ENCODE results near the gene ANKS3.

Gene ANKS3

DNA sequence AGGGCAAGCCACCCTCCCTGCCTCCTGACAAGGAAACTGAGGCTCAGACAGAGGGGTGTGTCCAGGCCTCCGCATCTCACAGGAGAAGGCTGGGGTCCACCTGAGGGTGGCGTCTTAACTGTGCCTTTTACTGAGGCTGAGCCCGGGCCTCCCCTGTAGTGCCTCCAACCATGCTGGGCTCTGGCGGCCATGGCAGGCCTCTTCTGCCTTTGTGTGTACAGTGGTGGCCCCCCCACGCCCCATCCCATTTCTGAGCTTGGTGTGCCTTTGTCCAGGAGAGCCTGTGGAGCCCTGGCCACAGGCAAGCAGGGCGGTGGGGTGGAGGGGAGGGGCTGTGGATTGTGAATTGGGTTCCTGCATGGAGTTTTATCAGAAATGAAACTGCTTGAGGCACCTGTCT lies 78.3 kb downstream of the ANKS3 start:
- TF ChIP-seq, protein P1, sequence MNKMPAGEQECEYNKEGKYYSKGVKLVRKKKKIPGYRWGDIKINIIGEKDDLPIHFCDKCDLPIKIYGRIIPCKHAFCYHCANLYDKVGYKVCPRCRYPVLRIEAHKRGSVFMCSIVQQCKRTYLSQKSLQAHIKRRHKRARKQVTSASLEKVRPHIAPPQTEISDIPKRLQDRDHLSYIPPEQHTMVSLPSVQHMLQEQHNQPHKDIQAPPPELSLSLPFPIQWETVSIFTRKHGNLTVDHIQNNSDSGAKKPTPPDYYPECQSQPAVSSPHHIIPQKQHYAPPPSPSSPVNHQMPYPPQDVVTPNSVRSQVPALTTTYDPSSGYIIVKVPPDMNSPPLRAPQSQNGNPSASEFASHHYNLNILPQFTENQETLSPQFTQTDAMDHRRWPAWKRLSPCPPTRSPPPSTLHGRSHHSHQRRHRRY (tag by site-specific recombination; IDR thresholded peaks at IDR 0.05) = no peak
- TF ChIP-seq, protein P2, sequence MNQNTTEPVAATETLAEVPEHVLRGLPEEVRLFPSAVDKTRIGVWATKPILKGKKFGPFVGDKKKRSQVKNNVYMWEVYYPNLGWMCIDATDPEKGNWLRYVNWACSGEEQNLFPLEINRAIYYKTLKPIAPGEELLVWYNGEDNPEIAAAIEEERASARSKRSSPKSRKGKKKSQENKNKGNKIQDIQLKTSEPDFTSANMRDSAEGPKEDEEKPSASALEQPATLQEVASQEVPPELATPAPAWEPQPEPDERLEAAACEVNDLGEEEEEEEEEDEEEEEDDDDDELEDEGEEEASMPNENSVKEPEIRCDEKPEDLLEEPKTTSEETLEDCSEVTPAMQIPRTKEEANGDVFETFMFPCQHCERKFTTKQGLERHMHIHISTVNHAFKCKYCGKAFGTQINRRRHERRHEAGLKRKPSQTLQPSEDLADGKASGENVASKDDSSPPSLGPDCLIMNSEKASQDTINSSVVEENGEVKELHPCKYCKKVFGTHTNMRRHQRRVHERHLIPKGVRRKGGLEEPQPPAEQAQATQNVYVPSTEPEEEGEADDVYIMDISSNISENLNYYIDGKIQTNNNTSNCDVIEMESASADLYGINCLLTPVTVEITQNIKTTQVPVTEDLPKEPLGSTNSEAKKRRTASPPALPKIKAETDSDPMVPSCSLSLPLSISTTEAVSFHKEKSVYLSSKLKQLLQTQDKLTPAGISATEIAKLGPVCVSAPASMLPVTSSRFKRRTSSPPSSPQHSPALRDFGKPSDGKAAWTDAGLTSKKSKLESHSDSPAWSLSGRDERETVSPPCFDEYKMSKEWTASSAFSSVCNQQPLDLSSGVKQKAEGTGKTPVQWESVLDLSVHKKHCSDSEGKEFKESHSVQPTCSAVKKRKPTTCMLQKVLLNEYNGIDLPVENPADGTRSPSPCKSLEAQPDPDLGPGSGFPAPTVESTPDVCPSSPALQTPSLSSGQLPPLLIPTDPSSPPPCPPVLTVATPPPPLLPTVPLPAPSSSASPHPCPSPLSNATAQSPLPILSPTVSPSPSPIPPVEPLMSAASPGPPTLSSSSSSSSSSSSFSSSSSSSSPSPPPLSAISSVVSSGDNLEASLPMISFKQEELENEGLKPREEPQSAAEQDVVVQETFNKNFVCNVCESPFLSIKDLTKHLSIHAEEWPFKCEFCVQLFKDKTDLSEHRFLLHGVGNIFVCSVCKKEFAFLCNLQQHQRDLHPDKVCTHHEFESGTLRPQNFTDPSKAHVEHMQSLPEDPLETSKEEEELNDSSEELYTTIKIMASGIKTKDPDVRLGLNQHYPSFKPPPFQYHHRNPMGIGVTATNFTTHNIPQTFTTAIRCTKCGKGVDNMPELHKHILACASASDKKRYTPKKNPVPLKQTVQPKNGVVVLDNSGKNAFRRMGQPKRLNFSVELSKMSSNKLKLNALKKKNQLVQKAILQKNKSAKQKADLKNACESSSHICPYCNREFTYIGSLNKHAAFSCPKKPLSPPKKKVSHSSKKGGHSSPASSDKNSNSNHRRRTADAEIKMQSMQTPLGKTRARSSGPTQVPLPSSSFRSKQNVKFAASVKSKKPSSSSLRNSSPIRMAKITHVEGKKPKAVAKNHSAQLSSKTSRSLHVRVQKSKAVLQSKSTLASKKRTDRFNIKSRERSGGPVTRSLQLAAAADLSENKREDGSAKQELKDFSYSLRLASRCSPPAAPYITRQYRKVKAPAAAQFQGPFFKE (tag by site-specific recombination; IDR thresholded peaks at IDR 0.05; ENCODE audit: borderline replicate concordance) = no peak
- TF ChIP-seq, protein P3, sequence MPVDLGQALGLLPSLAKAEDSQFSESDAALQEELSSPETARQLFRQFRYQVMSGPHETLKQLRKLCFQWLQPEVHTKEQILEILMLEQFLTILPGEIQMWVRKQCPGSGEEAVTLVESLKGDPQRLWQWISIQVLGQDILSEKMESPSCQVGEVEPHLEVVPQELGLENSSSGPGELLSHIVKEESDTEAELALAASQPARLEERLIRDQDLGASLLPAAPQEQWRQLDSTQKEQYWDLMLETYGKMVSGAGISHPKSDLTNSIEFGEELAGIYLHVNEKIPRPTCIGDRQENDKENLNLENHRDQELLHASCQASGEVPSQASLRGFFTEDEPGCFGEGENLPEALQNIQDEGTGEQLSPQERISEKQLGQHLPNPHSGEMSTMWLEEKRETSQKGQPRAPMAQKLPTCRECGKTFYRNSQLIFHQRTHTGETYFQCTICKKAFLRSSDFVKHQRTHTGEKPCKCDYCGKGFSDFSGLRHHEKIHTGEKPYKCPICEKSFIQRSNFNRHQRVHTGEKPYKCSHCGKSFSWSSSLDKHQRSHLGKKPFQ (tag by site-specific recombination; IDR thresholded peaks at IDR 0.05) = no peak
- no peak for TF ChIP-seq ZNF792 (tag by site-specific recombination; IDR thresholded peaks at IDR 0.05)
- TF ChIP-seq ZNF48 (tag by site-specific recombination; IDR thresholded peaks at IDR 0.05) = no peak
- TF ChIP-seq, protein P4, sequence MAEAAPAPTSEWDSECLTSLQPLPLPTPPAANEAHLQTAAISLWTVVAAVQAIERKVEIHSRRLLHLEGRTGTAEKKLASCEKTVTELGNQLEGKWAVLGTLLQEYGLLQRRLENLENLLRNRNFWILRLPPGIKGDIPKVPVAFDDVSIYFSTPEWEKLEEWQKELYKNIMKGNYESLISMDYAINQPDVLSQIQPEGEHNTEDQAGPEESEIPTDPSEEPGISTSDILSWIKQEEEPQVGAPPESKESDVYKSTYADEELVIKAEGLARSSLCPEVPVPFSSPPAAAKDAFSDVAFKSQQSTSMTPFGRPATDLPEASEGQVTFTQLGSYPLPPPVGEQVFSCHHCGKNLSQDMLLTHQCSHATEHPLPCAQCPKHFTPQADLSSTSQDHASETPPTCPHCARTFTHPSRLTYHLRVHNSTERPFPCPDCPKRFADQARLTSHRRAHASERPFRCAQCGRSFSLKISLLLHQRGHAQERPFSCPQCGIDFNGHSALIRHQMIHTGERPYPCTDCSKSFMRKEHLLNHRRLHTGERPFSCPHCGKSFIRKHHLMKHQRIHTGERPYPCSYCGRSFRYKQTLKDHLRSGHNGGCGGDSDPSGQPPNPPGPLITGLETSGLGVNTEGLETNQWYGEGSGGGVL (tag by site-specific recombination; IDR thresholded peaks at IDR 0.05) = no peak
- TF ChIP-seq, protein P5, sequence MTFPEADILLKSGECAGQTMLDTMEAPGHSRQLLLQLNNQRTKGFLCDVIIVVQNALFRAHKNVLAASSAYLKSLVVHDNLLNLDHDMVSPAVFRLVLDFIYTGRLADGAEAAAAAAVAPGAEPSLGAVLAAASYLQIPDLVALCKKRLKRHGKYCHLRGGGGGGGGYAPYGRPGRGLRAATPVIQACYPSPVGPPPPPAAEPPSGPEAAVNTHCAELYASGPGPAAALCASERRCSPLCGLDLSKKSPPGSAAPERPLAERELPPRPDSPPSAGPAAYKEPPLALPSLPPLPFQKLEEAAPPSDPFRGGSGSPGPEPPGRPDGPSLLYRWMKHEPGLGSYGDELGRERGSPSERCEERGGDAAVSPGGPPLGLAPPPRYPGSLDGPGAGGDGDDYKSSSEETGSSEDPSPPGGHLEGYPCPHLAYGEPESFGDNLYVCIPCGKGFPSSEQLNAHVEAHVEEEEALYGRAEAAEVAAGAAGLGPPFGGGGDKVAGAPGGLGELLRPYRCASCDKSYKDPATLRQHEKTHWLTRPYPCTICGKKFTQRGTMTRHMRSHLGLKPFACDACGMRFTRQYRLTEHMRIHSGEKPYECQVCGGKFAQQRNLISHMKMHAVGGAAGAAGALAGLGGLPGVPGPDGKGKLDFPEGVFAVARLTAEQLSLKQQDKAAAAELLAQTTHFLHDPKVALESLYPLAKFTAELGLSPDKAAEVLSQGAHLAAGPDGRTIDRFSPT (tag by site-specific recombination; IDR thresholded peaks at IDR 0.05) = no peak
- no peak for TF ChIP-seq KLF9 (tag by site-specific recombination; IDR thresholded peaks at IDR 0.05; ENCODE audit: low read depth)
- no peak for TF ChIP-seq ZNF394 (tag by site-specific recombination; IDR thresholded peaks at IDR 0.05; ENCODE audit: borderline replicate concordance)
- no peak for TF ChIP-seq ZNF548 (tag by site-specific recombination; IDR thresholded peaks at IDR 0.05)
- ChIA-PET CTCF (no interaction called here), POLR2A (no interaction called here)
- Histone ChIP-seq H3K4me1 (ENCODE audit: control insufficient read depth, insufficient read depth, low read length) (no peaks in the 10 kb centered on the region), H3K4me3 (ENCODE audit: low read depth, low read length) (no peak overlapping the region), H3K27ac (ENCODE audit: extremely low read depth, low read depth, low read length) (no peak overlapping the region), H3K9me3 (ENCODE audit: control insufficient read depth, insufficient read depth, low read depth, low read length) (no peaks in the 10 kb centered on the region), H3K36me3 (ENCODE audit: control insufficient read depth in 2 of 2, insufficient read depth in 1 of 2, low read length in 2 of 2) (peaks cover 4 to 82% of the 10 kb centered on the region in 2 experiments; a peak in 2 of 3 replicates)

DNA sequence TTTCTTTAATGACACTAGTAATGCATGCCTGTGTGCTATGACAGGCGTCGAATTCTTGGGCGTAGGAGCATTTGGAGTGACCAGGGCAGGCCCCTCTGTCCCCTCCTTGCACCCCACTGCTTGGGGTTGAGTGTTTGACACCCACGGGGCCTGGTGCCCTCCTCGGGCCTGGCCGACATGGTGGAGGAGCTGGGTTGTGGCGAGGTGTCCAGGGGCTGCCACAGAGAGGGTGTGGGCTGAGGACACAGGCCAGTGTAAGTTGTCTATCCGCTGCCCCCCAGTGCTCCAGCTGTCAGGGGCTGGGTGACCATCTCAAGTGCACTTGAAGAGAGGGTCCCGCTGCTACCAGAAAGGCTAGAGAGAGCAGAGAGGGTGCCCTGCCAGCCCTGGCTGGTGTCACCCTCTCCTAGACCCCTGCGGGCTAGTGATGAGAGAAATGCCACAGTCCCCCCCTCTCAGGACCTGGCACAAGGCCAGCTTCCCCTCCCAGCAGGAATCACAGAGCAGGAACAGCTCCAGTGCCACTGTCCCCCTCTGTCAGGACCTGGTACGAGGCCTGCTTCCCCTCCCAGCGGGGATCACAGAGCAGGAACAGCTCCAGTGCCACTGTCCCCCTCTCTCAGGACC lies 79.0 kb downstream of the ANKS3 start:
- peaks cover 4 to 82% of the 10 kb centered on the region in 2 experiments; a peak in 2 of 3 replicates for H3K36me3 ChIP-seq (ENCODE audit: control insufficient read depth in 2 of 2, insufficient read depth in 1 of 2, low read length in 2 of 2)
- CTCF ChIA-PET = no interaction called here
- H3K9me3 ChIP-seq (ENCODE audit: control insufficient read depth, insufficient read depth, low read depth, low read length) = no peaks in the 10 kb centered on the region
- H3K27ac ChIP-seq (ENCODE audit: extremely low read depth, low read depth, low read length) = no peak overlapping the region
- H3K4me3 ChIP-seq (ENCODE audit: low read depth, low read length) = no peak overlapping the region
- H3K4me1 ChIP-seq (ENCODE audit: control insufficient read depth, insufficient read depth, low read length) = no peaks in the 10 kb centered on the region
- POLR2A ChIA-PET = no interaction called here
- TF ChIP-seq KLF7 (tag by site-specific recombination; IDR thresholded peaks at IDR 0.05; ENCODE audit: borderline replicate concordance) (no peak), RBAK (tag by site-specific recombination; IDR thresholded peaks at IDR 0.05) (no peak), ZNF785 (tag by site-specific recombination; IDR thresholded peaks at IDR 0.05) (no peak), ZNF23 (tag by site-specific recombination; IDR thresholded peaks at IDR 0.05; ENCODE audit: borderline replicate concordance) (no peak), ZNF140 (tag by site-specific recombination; IDR thresholded peaks at IDR 0.05) (no peak), ZNF132 (tag by site-specific recombination; IDR thresholded peaks at IDR 0.05; ENCODE audit: borderline replicate concordance) (no peak), ZNF354C (tag by site-specific recombination; IDR thresholded peaks at IDR 0.05; ENCODE audit: borderline replicate concordance, low read depth) (no peak)
- TF ChIP-seq, protein P6, sequence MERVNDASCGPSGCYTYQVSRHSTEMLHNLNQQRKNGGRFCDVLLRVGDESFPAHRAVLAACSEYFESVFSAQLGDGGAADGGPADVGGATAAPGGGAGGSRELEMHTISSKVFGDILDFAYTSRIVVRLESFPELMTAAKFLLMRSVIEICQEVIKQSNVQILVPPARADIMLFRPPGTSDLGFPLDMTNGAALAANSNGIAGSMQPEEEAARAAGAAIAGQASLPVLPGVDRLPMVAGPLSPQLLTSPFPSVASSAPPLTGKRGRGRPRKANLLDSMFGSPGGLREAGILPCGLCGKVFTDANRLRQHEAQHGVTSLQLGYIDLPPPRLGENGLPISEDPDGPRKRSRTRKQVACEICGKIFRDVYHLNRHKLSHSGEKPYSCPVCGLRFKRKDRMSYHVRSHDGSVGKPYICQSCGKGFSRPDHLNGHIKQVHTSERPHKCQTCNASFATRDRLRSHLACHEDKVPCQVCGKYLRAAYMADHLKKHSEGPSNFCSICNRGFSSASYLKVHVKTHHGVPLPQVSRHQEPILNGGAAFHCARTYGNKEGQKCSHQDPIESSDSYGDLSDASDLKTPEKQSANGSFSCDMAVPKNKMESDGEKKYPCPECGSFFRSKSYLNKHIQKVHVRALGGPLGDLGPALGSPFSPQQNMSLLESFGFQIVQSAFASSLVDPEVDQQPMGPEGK (tag by site-specific recombination; IDR thresholded peaks at IDR 0.05) = no peak
